HL-60 (cell line): ENCODE data around the gene PJA1.

Experiments used
- DNase-seq, 2 experiments: peaks; one replicate each; pipeline ENCODE4 v3.0.0-alpha.2; 2010 to 2020; ENCODE audit warnings: low read depth in 1 of 2, low spot score in 1 of 2
- H3K27ac ChIP-seq: fragments of 250-450 bp; sonication (Bioruptor Pico); replicated peaks from 2 replicates; pipeline ENCODE4 v1.5.1; 2020; ENCODE audit warnings: mild to moderate bottlenecking, moderate library complexity
- H3K27me3 ChIP-seq: fragments of 250-450 bp; sonication (Bioruptor Pico); 2 replicates; pipeline ENCODE4 v1.5.1; 2021; ENCODE audit warnings: mild to moderate bottlenecking, moderate library complexity; ENCODE audit not compliant: insufficient read depth, poor library complexity, severe bottlenecking
- H3K4me3 ChIP-seq: replicated peaks from 2 replicates; pipeline ENCODE4 v1.5.1; 2011; ENCODE audit warnings: mild to moderate bottlenecking, control low read depth, low read length; ENCODE audit not compliant: insufficient read depth
- GABPA ChIP-seq: IDR thresholded peaks from 2 replicates; pipeline ENCODE4 v1.6.1; 2012; ENCODE audit warnings: low read depth
- POLR2AphosphoS5 ChIP-seq: IDR thresholded peaks from 2 replicates; pipeline ENCODE4 v1.6.1; 2012; ENCODE audit warnings: low read depth
- REST ChIP-seq: IDR thresholded peaks from 2 replicates; pipeline ENCODE4 v1.6.1; 2012; ENCODE audit warnings: low read depth; ENCODE audit not compliant: insufficient replicate concordance
- SPI1 ChIP-seq: IDR thresholded peaks from 2 replicates; pipeline ENCODE4 v1.6.1; 2012; ENCODE audit warnings: low read depth, mild to moderate bottlenecking, borderline replicate concordance
- TF ChIP-seq, protein P1 (sequence below): IDR thresholded peaks from one replicate; pipeline ENCODE4 v1.5.1; 2011; ENCODE audit warnings: low read length, control low read depth, inconsistent platforms; ENCODE audit not compliant: insufficient read depth

The PJA1 gene

GRCh38 chrX:69163936-69164741, 1.1 kb downstream of the PJA1 start:
- no peak overlapping the region for H3K27ac ChIP-seq
- TF ChIP-seq SPI1 = no peak
- no peak for TF ChIP-seq GABPA
- no peak for TF ChIP-seq POLR2AphosphoS5
- no peak for TF ChIP-seq REST
- TF ChIP-seq, protein P1, sequence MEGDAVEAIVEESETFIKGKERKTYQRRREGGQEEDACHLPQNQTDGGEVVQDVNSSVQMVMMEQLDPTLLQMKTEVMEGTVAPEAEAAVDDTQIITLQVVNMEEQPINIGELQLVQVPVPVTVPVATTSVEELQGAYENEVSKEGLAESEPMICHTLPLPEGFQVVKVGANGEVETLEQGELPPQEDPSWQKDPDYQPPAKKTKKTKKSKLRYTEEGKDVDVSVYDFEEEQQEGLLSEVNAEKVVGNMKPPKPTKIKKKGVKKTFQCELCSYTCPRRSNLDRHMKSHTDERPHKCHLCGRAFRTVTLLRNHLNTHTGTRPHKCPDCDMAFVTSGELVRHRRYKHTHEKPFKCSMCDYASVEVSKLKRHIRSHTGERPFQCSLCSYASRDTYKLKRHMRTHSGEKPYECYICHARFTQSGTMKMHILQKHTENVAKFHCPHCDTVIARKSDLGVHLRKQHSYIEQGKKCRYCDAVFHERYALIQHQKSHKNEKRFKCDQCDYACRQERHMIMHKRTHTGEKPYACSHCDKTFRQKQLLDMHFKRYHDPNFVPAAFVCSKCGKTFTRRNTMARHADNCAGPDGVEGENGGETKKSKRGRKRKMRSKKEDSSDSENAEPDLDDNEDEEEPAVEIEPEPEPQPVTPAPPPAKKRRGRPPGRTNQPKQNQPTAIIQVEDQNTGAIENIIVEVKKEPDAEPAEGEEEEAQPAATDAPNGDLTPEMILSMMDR = no peak
- peak overlapping the region; percentile 50; the same call in 1 of the 2 replicates for H3K4me3 ChIP-seq
- no peaks in the 10 kb centered on the region for H3K27me3 ChIP-seq
- DNase-seq = no peak

GRCh38 chrX:69162361-69162865, 2.8 kb downstream of the PJA1 start:
- Histone ChIP-seq H3K27ac (no peak overlapping the region), H3K27me3 (no peaks in the 10 kb centered on the region), H3K4me3 (no peak overlapping the region)
- TF ChIP-seq SPI1 (no peak), POLR2AphosphoS5 (no peak), GABPA (no peak), REST (no peak)
- TF ChIP-seq, protein P1 = no peak
- DNase-seq = no peak

- H3K27me3 ChIP-seq = no peaks in the 10 kb centered on the region
These were observed 3.4 kb downstream of the PJA1 start for GRCh38 chrX:69161786-69162349.

More at GRCh38 chrX:69161786-69162349, 3.4 kb downstream of the PJA1 start:
- no peak for DNase-seq
- Histone ChIP-seq H3K4me3 (no peak overlapping the region), H3K27ac (no peak overlapping the region)
- TF ChIP-seq, protein P1 = no peak
- no peak for TF ChIP-seq POLR2AphosphoS5
- TF ChIP-seq GABPA = no peak
- TF ChIP-seq SPI1 = no peak
- TF ChIP-seq REST = no peak
